Panc1 (cell line): Measurements from ENCODE around the gene USP43. TPM values are rescaled to one million over a fixed set of nuclear protein-coding genes. Genes with fewer than 3 reads are reported as not detected.

Experiments
- ATAC-seq: fragments of 200-7000 bp; cut with Tn5 transposase; 2 replicates; pipeline ENCODE4 v1.9.1; 2020; ENCODE audit warnings: mild to moderate bottlenecking, moderate library complexity
- BruUV-seq: library from RNA; stranded (reverse); fragments of 400-500 nt; replicated peaks from 2 replicates; lab custom pipeline; 2021; lab: Mats Ljungman, UMichigan
- CTCF ChIA-PET: fragments of 300-600 bp; sonication (Branson Sonifier 250); formaldehyde crosslinking; loops from one replicate; lab custom pipeline; 2022; ENCODE audit warnings: antibody characterized with exemption; lab: Charles Lee
- POLR2A ChIA-PET: fragments of 300-600 bp; sonication (Branson Sonifier 250); formaldehyde crosslinking; loops from one replicate; lab custom pipeline; 2022; ENCODE audit warnings: antibody characterized with exemption; lab: Charles Lee
- DNase-seq: peaks from one replicate; pipeline ENCODE4 v3.0.0-alpha.2; 2010; ENCODE audit warnings: low read depth, low spot score
- H3K27ac ChIP-seq: 2 replicates; pipeline ENCODE4 v1.5.1; 2011; ENCODE audit warnings: mild to moderate bottlenecking, low read length, inconsistent platforms
- H3K27me3 ChIP-seq: fragments of 200-500 bp; sonication (Bioruptor generic); 2 replicates; pipeline ENCODE4 v1.6.0; 2014; ENCODE audit warnings: low read length, inconsistent platforms; ENCODE audit not compliant: control insufficient read depth, insufficient read depth
- H3K36me3 ChIP-seq: fragments of 200-500 bp; sonication (Bioruptor generic); 2 replicates; pipeline ENCODE4 v1.5.1; 2014; ENCODE audit warnings: inconsistent platforms, mild to moderate bottlenecking, low read length, moderate library complexity; ENCODE audit not compliant: control insufficient read depth, insufficient read depth
- H3K4me1 ChIP-seq: 2 replicates; pipeline ENCODE4 v1.5.1; 2011; ENCODE audit warnings: inconsistent platforms, mild to moderate bottlenecking, low read length, moderate library complexity; ENCODE audit not compliant: control insufficient read depth, insufficient read depth
- H3K4me3 ChIP-seq, 2 experiments: 2 replicates each; pipeline ENCODE4 v1.5.1; 2011 to 2012; ENCODE audit warnings: low read depth in 2 of 2, low read length in 2 of 2, mild to moderate bottlenecking in 2 of 2, inconsistent platforms in 1 of 2, moderate library complexity in 1 of 2
- H3K9me3 ChIP-seq: fragments of 200-500 bp; sonication (Bioruptor generic); 2 replicates; pipeline ENCODE4 v1.5.1; 2014; ENCODE audit warnings: low read depth, mild to moderate bottlenecking, inconsistent platforms, low read length, moderate library complexity; ENCODE audit not compliant: control insufficient read depth, insufficient read depth
- CTCF ChIP-seq: fragments of 450-650 bp; IDR thresholded peaks from 2 replicates; pipeline ENCODE4 v1.5.1; 2017; ENCODE audit warnings: mild to moderate bottlenecking
- POLR2AphosphoS5 ChIP-seq: IDR thresholded peaks from 2 replicates; pipeline ENCODE4 v1.6.1; 2012; ENCODE audit warnings: mild to moderate bottlenecking, low read depth, low read length, moderate library complexity
- REST ChIP-seq, 2 experiments: IDR thresholded peaks; 2 replicates each; pipeline ENCODE4 v1.6.1; 2011 to 2012; ENCODE audit warnings: low read depth in 2 of 2, control low read depth in 1 of 2, low read length in 1 of 2, mild to moderate bottlenecking in 1 of 2, moderate library complexity in 1 of 2; ENCODE audit not compliant: insufficient read depth in 1 of 2
- SIN3A ChIP-seq: IDR thresholded peaks from 2 replicates; pipeline ENCODE4 v1.6.1; 2012; ENCODE audit warnings: low read depth, mild to moderate bottlenecking, low read length, moderate library complexity, borderline replicate concordance; ENCODE audit not compliant: insufficient read depth
- TCF7L2 ChIP-seq: IDR thresholded peaks from 2 replicates; pipeline ENCODE4 v1.6.1; 2011; ENCODE audit warnings: mild to moderate bottlenecking, low read depth, low read length, inconsistent platforms
- in situ Hi-C: cut with HindIII; loops from 2 replicates; pipeline ENCODE4 v1.10.0; 2016; ENCODE audit warnings: low sequenced_read_pairs, low pct_unique_long_range_greater_than_20kb
- intact Hi-C: fragments of 100-400 bp; cut with micrococcal nuclease; formaldehyde crosslinking; loops from one replicate; pipeline ENCODE4 v1.10.0; 2022; ENCODE audit not compliant: unreplicated experiment
- total RNA-seq: library from RNA; stranded (reverse); gene quantifications from one replicate; pipeline ENCODE4 v1.2.1, GENCODE V29; 2021; ENCODE audit not compliant: unreplicated experiment

USP43 gene
- total RNA-seq, 1 experiment from 2014 or later: 7.3 TPM

GRCh38 chr17:9715503-9716016 is 70.2 kb downstream of the USP43 start:
- no TSS peak for BruUV-seq
- ATAC-seq (no peak), DNase-seq (no peak)
- TF ChIP-seq SIN3A (no peak), CTCF (no peak), REST (IDR thresholded peaks at IDR 0.05; ENCODE audit: insufficient read depth in 1 of 2, low read depth in 2 of 2, low read length in 1 of 2) (no peak), POLR2AphosphoS5 (no peak), TCF7L2 (no peak)
- intact Hi-C loops (no loop called here), in situ Hi-C loops (no loop called here)
- Histone ChIP-seq H3K9me3 (no peaks in the 10 kb centered on the region), H3K27me3 (no peaks in the 10 kb centered on the region), H3K4me3 (no peak overlapping the region), H3K36me3 (no peaks in the 10 kb centered on the region), H3K4me1 (no peaks in the 10 kb centered on the region), H3K27ac (no peak overlapping the region)
- POLR2A ChIA-PET: no interaction called here
- CTCF ChIA-PET: no interaction called here

- Histone ChIP-seq H3K4me3 (no peak overlapping the region), H3K27me3 (no peaks in the 10 kb centered on the region), H3K4me1 (no peaks in the 10 kb centered on the region), H3K27ac (no peak overlapping the region), H3K36me3 (no peaks in the 10 kb centered on the region), H3K9me3 (no peaks in the 10 kb centered on the region)
- POLR2A ChIA-PET: no interaction called here
- no TSS peak for BruUV-seq
- in situ Hi-C loops (no loop called here), intact Hi-C loops (no loop called here)
- no peak for TF ChIP-seq POLR2AphosphoS5
- no peak for TF ChIP-seq TCF7L2
- no peak for TF ChIP-seq REST (IDR thresholded peaks at IDR 0.05; ENCODE audit: insufficient read depth in 1 of 2, low read depth in 2 of 2, low read length in 1 of 2)
- TF ChIP-seq SIN3A: no peak
- no peak for TF ChIP-seq CTCF
- no peak for ATAC-seq
- no peak for DNase-seq
- CTCF ChIA-PET: interaction anchor here (1.2 kb wide), 1 partner anchor 148 kb away, joined by 3 read pairs; no protein-coding TSS in a partner anchor
These were observed 80.3 kb downstream of the USP43 start for GRCh38 chr17:9725575-9725974.
